Stimulated activated CD4-positive, alpha-beta T cell treated with anti-CD3 and anti-CD28 coated beads, Interleukin-4, amount 100 ng/mL, for 4 hours (primary cell): ENCODE results near the gene GARIN5A.
A peak's percentile ranks its signal among the peaks of the same experiment; 100 is the strongest.

Experiments used
- DNase-seq, 2 experiments: peaks; one replicate each; pipeline ENCODE4 v3.0.0-alpha.2; 2020

Gene GARIN5A

GRCh38 chr19:50432221-50433028, 44.2 kb downstream of the GARIN5A start, which contains the start of gene MYBPC2:
MYBPC2 (plus strand) TSS chr19:50432892; CDS start chr19:50432954, 62 bp downstream.
- no peak for DNase-seq

- peak; percentile 83 to 85 for DNase-seq
These were observed 45.1 kb downstream of the GARIN5A start for GRCh38 chr19:50431343-50432220.

- DNase-seq = no peak
These were observed 45.7 kb downstream of the GARIN5A start for GRCh38 chr19:50430888-50431342.

GRCh38 chr19:50428772-50429463, 47.7 kb downstream of the GARIN5A start:
- DNase-seq = no peak

- peak in 1 of 2 experiments; percentile 41 for DNase-seq
These were observed 48.6 kb downstream of the GARIN5A start for GRCh38 chr19:50427997-50428425.

- no peak for DNase-seq
These were observed 49.2 kb downstream of the GARIN5A start for GRCh38 chr19:50427318-50427925.

- DNase-seq = no peak
These were observed 51.1 kb downstream of the GARIN5A start for GRCh38 chr19:50425581-50425980.

- no peak for DNase-seq
These were observed 53.2 kb downstream of the GARIN5A start for GRCh38 chr19:50423279-50424113.

- no peak for DNase-seq
These were observed 54.0 kb downstream of the GARIN5A start for GRCh38 chr19:50422397-50423278.

- no peak for DNase-seq
These were observed 55.8 kb downstream of the GARIN5A start for GRCh38 chr19:50420808-50421207.

- DNase-seq = no peak
These were observed 56.5 kb downstream of the GARIN5A start for GRCh38 chr19:50420127-50420526.

GRCh38 chr19:50419580-50420035, 57.0 kb downstream of the GARIN5A start:
- no peak for DNase-seq

- DNase-seq = no peak
These were observed 57.5 kb downstream of the GARIN5A start for GRCh38 chr19:50419022-50419579.

- no peak for DNase-seq
These were observed 58.2 kb downstream of the GARIN5A start, which contains the start of gene SPIB for GRCh38 chr19:50418176-50419021. SPIB (plus strand) TSS chr19:50418938; CDS start chr19:50418963, 25 bp downstream.

- DNase-seq = no peak
These were observed 59.3 kb downstream of the GARIN5A start for GRCh38 chr19:50417111-50418081.
